H7 (cell line): Measurements from ENCODE around the gene PGA3. TPM values are rescaled to one million over a fixed set of nuclear protein-coding genes. Genes with fewer than 3 reads are reported as not detected.
"Not testable (repeated sequence)": the region's sequence is repeated elsewhere in the genome, so short reads cannot be mapped to it uniquely, and the experiment has no call there.

Experiments used
- DNase-seq: peaks from one replicate; pipeline ENCODE4 v3.0.0; 2012
- H3K27me3 ChIP-seq: 2 replicates; pipeline ENCODE4 v1.6.0; 2011; ENCODE audit warnings: mild to moderate bottlenecking, low read length; ENCODE audit not compliant: control insufficient read depth, insufficient read depth
- H3K36me3 ChIP-seq: replicated peaks from 2 replicates; pipeline ENCODE4 v1.5.1; 2011; ENCODE audit warnings: low read length; ENCODE audit not compliant: control insufficient read depth, insufficient read depth
- H3K4me3 ChIP-seq: 2 replicates; pipeline ENCODE4 v1.5.1; 2011; ENCODE audit warnings: low read depth, mild to moderate bottlenecking, control low read depth, low read length, moderate library complexity; ENCODE audit not compliant: insufficient read depth
- total RNA-seq: library from RNA; depleted of rRNA; stranded (reverse); fragments of >200 nt; shearing (Covaris generic); gene quantifications from 2 replicates; pipeline ENCODE4 v1.2.3, GENCODE V29; 2014

PGA3 gene
- total RNA-seq, 1 experiment from 2014 or later, result not detected

GRCh38 chr11:61183645-61184044 is 19.7 kb upstream of the PGA3 start:
- Histone ChIP-seq H3K4me3 (no peak overlapping the region), H3K36me3 (no peaks in the 10 kb centered on the region), H3K27me3 (no peaks in the 10 kb centered on the region)
- no peak for DNase-seq

GRCh38 chr11:61186504-61186903 is 16.8 kb upstream of the PGA3 start:
- Histone ChIP-seq H3K27me3 (no peaks in the 10 kb centered on the region), H3K36me3 (no peaks in the 10 kb centered on the region), H3K4me3 (no peak overlapping the region)
- DNase-seq, result no peak

- peak; percentile 86 for DNase-seq
- H3K27me3 ChIP-seq, result no peaks in the 10 kb centered on the region
- H3K36me3 ChIP-seq, result no peaks in the 10 kb centered on the region
- H3K4me3 ChIP-seq, result no peak overlapping the region
These were observed 15.7 kb upstream of the PGA3 start for GRCh38 chr11:61187505-61188130.

- Histone ChIP-seq H3K27me3 (no peaks in the 10 kb centered on the region), H3K36me3 (no peaks in the 10 kb centered on the region), H3K4me3 (no peak overlapping the region)
- DNase-seq, result no peak
These were observed 13.4 kb upstream of the PGA3 start for GRCh38 chr11:61189933-61190332.

GRCh38 chr11:61193596-61193995 is 9.7 kb upstream of the PGA3 start:
- Histone ChIP-seq H3K36me3 (no peaks in the 10 kb centered on the region), H3K4me3 (no peak overlapping the region), H3K27me3 (no peaks in the 10 kb centered on the region)
- peak; percentile 64 for DNase-seq

GRCh38 chr11:61194169-61194671 is 9.1 kb upstream of the PGA3 start:
- Histone ChIP-seq H3K27me3 (no peaks in the 10 kb centered on the region), H3K4me3 (no peak overlapping the region), H3K36me3 (no peaks in the 10 kb centered on the region)
- DNase-seq, result peak; percentile 56

- H3K36me3 ChIP-seq, result no peaks in the 10 kb centered on the region
- DNase-seq, result no peak
- no peak overlapping the region for H3K4me3 ChIP-seq
- H3K27me3 ChIP-seq, result no peaks in the 10 kb centered on the region
These were observed 8.2 kb upstream of the PGA3 start for GRCh38 chr11:61194981-61195695.

- no peaks in the 10 kb centered on the region for H3K27me3 ChIP-seq
- H3K4me3 ChIP-seq, result no peak overlapping the region
- DNase-seq, result no peak
- H3K36me3 ChIP-seq, result no peaks in the 10 kb centered on the region
These were observed 7.6 kb upstream of the PGA3 start for GRCh38 chr11:61195719-61196118.

- DNase-seq, result no peak
- Histone ChIP-seq H3K36me3 (no peaks in the 10 kb centered on the region), H3K27me3 (no peaks in the 10 kb centered on the region), H3K4me3 (no peak overlapping the region)
These were observed 5.0 kb upstream of the PGA3 start for GRCh38 chr11:61198361-61198760.

- Histone ChIP-seq H3K36me3 (no peaks in the 10 kb centered on the region), H3K27me3 (no peaks in the 10 kb centered on the region), H3K4me3 (no peak overlapping the region)
- DNase-seq, result no peak
These were observed 4.3 kb upstream of the PGA3 start for GRCh38 chr11:61198948-61199523.

- Histone ChIP-seq H3K36me3 (no peaks in the 10 kb centered on the region), H3K4me3 (no peak overlapping the region), H3K27me3 (no peaks in the 10 kb centered on the region)
- DNase-seq, result no peak
These were observed 1.8 kb upstream of the PGA3 start for GRCh38 chr11:61201476-61201875.

- H3K4me3 ChIP-seq, H3K36me3 ChIP-seq, DNase-seq, H3K27me3 ChIP-seq: not testable (repeated sequence)
These were observed 558 bp downstream of the PGA3 start for GRCh38 chr11:61203873-61204272.

- H3K36me3 ChIP-seq, H3K27me3 ChIP-seq, H3K4me3 ChIP-seq, DNase-seq: not testable (repeated sequence)
These were observed 1.3 kb downstream of the PGA3 start for GRCh38 chr11:61204502-61205059.

- H3K4me3 ChIP-seq, H3K27me3 ChIP-seq, DNase-seq, H3K36me3 ChIP-seq: not testable (repeated sequence)
These were observed 4.5 kb downstream of the PGA3 start for GRCh38 chr11:61207636-61208310.
